ENCODE data around the gene NSG2.

DNA sequence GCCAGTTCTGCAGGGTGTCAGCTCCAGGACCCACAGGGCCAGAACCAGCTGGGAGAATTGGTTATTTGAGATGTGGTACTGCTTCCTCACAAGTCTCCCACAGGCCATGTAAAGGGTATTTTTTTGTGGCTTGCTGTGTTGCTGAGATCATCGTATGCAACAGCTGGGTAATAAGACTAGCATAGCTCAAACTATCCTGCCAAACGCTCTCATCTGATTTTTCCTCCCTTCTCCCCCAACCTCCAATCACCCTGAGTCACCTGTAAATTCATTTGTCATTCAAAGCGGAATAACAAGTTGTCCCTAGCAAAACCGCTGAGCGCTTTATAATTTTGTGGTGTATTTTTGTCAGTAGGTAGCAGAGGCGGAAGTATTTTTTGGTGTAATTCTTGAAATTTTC lies 63.2 kb downstream of the NSG2 start:
- TF ChIP-seq ZNF48 (tag by site-specific recombination; IDR thresholded peaks at IDR 0.05), result no peak
- TF ChIP-seq ZNF114 (tag by site-specific recombination; IDR thresholded peaks at IDR 0.05), result no peak
- TF ChIP-seq, protein P1, sequence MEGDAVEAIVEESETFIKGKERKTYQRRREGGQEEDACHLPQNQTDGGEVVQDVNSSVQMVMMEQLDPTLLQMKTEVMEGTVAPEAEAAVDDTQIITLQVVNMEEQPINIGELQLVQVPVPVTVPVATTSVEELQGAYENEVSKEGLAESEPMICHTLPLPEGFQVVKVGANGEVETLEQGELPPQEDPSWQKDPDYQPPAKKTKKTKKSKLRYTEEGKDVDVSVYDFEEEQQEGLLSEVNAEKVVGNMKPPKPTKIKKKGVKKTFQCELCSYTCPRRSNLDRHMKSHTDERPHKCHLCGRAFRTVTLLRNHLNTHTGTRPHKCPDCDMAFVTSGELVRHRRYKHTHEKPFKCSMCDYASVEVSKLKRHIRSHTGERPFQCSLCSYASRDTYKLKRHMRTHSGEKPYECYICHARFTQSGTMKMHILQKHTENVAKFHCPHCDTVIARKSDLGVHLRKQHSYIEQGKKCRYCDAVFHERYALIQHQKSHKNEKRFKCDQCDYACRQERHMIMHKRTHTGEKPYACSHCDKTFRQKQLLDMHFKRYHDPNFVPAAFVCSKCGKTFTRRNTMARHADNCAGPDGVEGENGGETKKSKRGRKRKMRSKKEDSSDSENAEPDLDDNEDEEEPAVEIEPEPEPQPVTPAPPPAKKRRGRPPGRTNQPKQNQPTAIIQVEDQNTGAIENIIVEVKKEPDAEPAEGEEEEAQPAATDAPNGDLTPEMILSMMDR (tag by site-specific recombination; IDR thresholded peaks at IDR 0.05), result no peak
- TF ChIP-seq ZNF24 (tag by site-specific recombination; IDR thresholded peaks at IDR 0.05), result no peak
- no peak for TF ChIP-seq ZFP37 (tag by site-specific recombination; IDR thresholded peaks at IDR 0.05)
- no peak for TF ChIP-seq ZNF274 (IDR thresholded peaks at IDR 0.05; ENCODE audit: low read length)
- no peak for TF ChIP-seq ZNF274 (tag by site-specific recombination; IDR thresholded peaks at IDR 0.05; ENCODE audit: borderline replicate concordance)
- TF ChIP-seq, protein P2, sequence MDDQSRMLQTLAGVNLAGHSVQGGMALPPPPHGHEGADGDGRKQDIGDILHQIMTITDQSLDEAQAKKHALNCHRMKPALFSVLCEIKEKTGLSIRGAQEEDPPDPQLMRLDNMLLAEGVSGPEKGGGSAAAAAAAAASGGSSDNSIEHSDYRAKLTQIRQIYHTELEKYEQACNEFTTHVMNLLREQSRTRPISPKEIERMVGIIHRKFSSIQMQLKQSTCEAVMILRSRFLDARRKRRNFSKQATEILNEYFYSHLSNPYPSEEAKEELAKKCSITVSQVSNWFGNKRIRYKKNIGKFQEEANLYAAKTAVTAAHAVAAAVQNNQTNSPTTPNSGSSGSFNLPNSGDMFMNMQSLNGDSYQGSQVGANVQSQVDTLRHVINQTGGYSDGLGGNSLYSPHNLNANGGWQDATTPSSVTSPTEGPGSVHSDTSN (CRISPR knock-in tag; IDR thresholded peaks at IDR 0.05), result no peak
- no peak for TF ChIP-seq ZNF2 (tag by site-specific recombination; IDR thresholded peaks at IDR 0.05)
- no peak for TF ChIP-seq ZBTB1 (tag by site-specific recombination; IDR thresholded peaks at IDR 0.05)
- TF ChIP-seq, protein P3, sequence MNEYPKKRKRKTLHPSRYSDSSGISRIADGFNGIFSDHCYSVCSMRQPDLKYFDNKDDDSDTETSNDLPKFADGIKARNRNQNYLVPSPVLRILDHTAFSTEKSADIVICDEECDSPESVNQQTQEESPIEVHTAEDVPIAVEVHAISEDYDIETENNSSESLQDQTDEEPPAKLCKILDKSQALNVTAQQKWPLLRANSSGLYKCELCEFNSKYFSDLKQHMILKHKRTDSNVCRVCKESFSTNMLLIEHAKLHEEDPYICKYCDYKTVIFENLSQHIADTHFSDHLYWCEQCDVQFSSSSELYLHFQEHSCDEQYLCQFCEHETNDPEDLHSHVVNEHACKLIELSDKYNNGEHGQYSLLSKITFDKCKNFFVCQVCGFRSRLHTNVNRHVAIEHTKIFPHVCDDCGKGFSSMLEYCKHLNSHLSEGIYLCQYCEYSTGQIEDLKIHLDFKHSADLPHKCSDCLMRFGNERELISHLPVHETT (tag by site-specific recombination; IDR thresholded peaks at IDR 0.05), result no peak
- TF ChIP-seq, protein P4, sequence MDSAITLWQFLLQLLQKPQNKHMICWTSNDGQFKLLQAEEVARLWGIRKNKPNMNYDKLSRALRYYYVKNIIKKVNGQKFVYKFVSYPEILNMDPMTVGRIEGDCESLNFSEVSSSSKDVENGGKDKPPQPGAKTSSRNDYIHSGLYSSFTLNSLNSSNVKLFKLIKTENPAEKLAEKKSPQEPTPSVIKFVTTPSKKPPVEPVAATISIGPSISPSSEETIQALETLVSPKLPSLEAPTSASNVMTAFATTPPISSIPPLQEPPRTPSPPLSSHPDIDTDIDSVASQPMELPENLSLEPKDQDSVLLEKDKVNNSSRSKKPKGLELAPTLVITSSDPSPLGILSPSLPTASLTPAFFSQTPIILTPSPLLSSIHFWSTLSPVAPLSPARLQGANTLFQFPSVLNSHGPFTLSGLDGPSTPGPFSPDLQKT (IDR thresholded peaks at IDR 0.05; ENCODE audit: borderline replicate concordance, low read depth, low read length), result no peak
- no peak for TF ChIP-seq ZNF777 (tag by site-specific recombination; IDR thresholded peaks at IDR 0.05; ENCODE audit: borderline replicate concordance)
- TF ChIP-seq ZNF223 (tag by site-specific recombination; IDR thresholded peaks at IDR 0.05), result no peak
- TF ChIP-seq ZNF621 (tag by site-specific recombination; IDR thresholded peaks at IDR 0.05), result no peak

All from HEK293 (cell line).